Mammary epithelial cell (primary cell): Measurements from ENCODE around the gene CHMP4B.

Experiments used
- CTCF ChIP-seq, 2 donors: IDR thresholded peaks in 1 of 2; conservative IDR thresholded peaks in 1 of 2; 2 replicates each; pipeline ENCODE4 v1.5.1; 2011 to 2012; ENCODE audit warnings: inconsistent platforms in 2 of 2, low read length in 2 of 2, mild to moderate bottlenecking in 2 of 2, control low read depth in 1 of 2, low read depth in 1 of 2; ENCODE audit not compliant: insufficient read depth in 1 of 2; ENCODE audit errors: extremely low read depth in 1 of 2
- EZH2 ChIP-seq: IDR thresholded peaks from 2 replicates; pipeline ENCODE4 v1.6.1; 2012; ENCODE audit warnings: low read length, inconsistent platforms, borderline replicate concordance

DNA sequence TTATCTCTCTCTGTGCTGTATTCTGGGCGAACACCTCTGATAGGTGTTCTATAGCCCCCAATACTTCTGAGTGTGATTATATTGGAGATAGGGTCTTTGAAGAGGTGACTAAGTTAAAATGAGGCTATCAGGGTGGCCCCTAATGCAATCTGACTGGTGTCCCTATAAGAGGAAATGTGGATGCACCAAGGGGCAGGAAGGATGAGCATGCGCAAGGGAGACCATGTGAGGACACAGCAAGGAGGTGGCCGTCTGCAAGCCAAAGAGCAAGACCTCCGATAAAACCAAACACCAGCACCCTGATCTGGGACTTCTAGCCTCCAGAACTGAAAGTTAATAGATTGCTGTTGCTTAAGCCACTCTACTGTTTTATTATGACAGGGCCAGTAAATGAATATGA lies 69.2 kb downstream of the CHMP4B start:
- no peak for TF ChIP-seq CTCF (conservative IDR thresholded peaks at IDR 0.05 in 1 of 2, IDR thresholded peaks at IDR 0.05 in 1 of 2; ENCODE audit: extremely low read depth in 1 of 2, insufficient read depth in 1 of 2, low read depth in 1 of 2, low read length in 2 of 2)
- no peak for TF ChIP-seq EZH2
